IMR-90 (cell line): ENCODE results near the gene TES. TPM values are rescaled to one million over a fixed set of nuclear protein-coding genes. Genes with fewer than 3 reads are reported as not detected.

Experiments
- ATAC-seq: fragments of 200-7000 bp; cut with Tn5 transposase; 2 replicates; pipeline ENCODE4 v1.9.1; 2020; ENCODE audit warnings: low read depth, mild to moderate bottlenecking, moderate library complexity
- Bru-seq: library from RNA; stranded (reverse); fragments of 400-500 nt; gene quantifications from one replicate; lab custom pipeline; 2021; lab: Mats Ljungman, UMichigan
- BruChase-seq, 2 experiments: library from RNA; stranded (reverse); fragments of 400-500 nt; gene quantifications; one replicate each; lab custom pipeline; 2021; lab: Mats Ljungman, UMichigan
- BruUV-seq: library from RNA; stranded (reverse); fragments of 400-500 nt; replicated peaks from 2 replicates; lab custom pipeline; 2021; lab: Mats Ljungman, UMichigan
- CTCF ChIA-PET: fragments of 300-600 bp; formaldehyde crosslinking; extraction: SDS; loops from one replicate; lab custom pipeline; 2021; ENCODE audit warnings: antibody characterized with exemption; lab: Yijun Ruan, JAX
- POLR2A ChIA-PET: fragments of 300-600 bp; sonication (Branson Sonifier 250); formaldehyde crosslinking; loops from one replicate; lab custom pipeline; 2022; ENCODE audit warnings: antibody characterized with exemption; ENCODE audit not compliant: unreplicated experiment; lab: Charles Lee
- DNase-seq: peaks from one replicate; pipeline ENCODE4 v3.0.0; 2013
- H2AFZ ChIP-seq: replicated peaks from 2 replicates; pipeline ENCODE3; 2013; ENCODE audit warnings: low read length, mild to moderate bottlenecking; ENCODE audit not compliant: poor library complexity
- H2AK5ac ChIP-seq: 2 replicates; pipeline ENCODE4 v1.6.1; 2013; ENCODE audit warnings: low read depth, low read length, inconsistent platforms
- H2AK9ac ChIP-seq: replicated peaks from 2 replicates; pipeline ENCODE3; 2013; ENCODE audit warnings: mild to moderate bottlenecking, low read depth, low read length, moderate library complexity; ENCODE audit not compliant: poor library complexity
- H2BK120ac ChIP-seq: 2 replicates; pipeline ENCODE4 v1.6.1; 2013; ENCODE audit warnings: low read depth, low read length, inconsistent platforms
- H2BK15ac ChIP-seq: 3 replicates; pipeline ENCODE4 v1.6.1; 2013; ENCODE audit warnings: low read depth, low read length, inconsistent platforms
- H2BK20ac ChIP-seq: 2 replicates; pipeline ENCODE4 v1.6.1; 2013; ENCODE audit warnings: low read depth, mild to moderate bottlenecking, inconsistent platforms, low read length, moderate library complexity
- H2BK5ac ChIP-seq: 2 replicates; pipeline ENCODE4 v1.6.1; 2013; ENCODE audit warnings: mild to moderate bottlenecking, low read depth, low read length, inconsistent platforms; ENCODE audit not compliant: poor library complexity, severe bottlenecking
- H3K14ac ChIP-seq: replicated peaks from 2 replicates; pipeline ENCODE4 v1.6.1; 2013; ENCODE audit warnings: low read depth, low read length, inconsistent platforms
- H3K18ac ChIP-seq: 2 replicates; pipeline ENCODE4 v1.6.1; 2013; ENCODE audit warnings: low read depth, low read length, control low read depth
- H3K23ac ChIP-seq: 2 replicates; pipeline ENCODE4 v1.6.1; 2013; ENCODE audit warnings: low read depth, low read length, inconsistent platforms
- H3K27ac ChIP-seq: 2 replicates; pipeline ENCODE4 v1.5.1; 2013; ENCODE audit warnings: mild to moderate bottlenecking, control low read depth, low read length; ENCODE audit not compliant: insufficient read depth
- H3K27me3 ChIP-seq: 2 replicates; pipeline ENCODE4 v1.6.1; 2013; ENCODE audit warnings: low read length; ENCODE audit not compliant: control insufficient read depth, insufficient read depth
- H3K36me3 ChIP-seq: 2 replicates; pipeline ENCODE4 v1.6.1; 2013; ENCODE audit warnings: low read length, mixed read lengths; ENCODE audit not compliant: control insufficient read depth, insufficient read depth
- H3K4ac ChIP-seq: 2 replicates; pipeline ENCODE4 v1.6.1; 2013; ENCODE audit warnings: low read depth, low read length, inconsistent platforms
- H3K4me1 ChIP-seq: 2 replicates; pipeline ENCODE4 v1.6.1; 2013; ENCODE audit warnings: low read length, mixed read lengths; ENCODE audit not compliant: control insufficient read depth, insufficient read depth
- H3K4me2 ChIP-seq: 2 replicates; pipeline ENCODE4 v1.6.1; 2013; ENCODE audit warnings: low read depth, mild to moderate bottlenecking, control low read depth, low read length, moderate library complexity
- H3K4me3 ChIP-seq: 2 replicates; pipeline ENCODE4 v1.5.1; 2013; ENCODE audit warnings: low read depth, mild to moderate bottlenecking, control low read depth, low read length, moderate library complexity; ENCODE audit not compliant: insufficient read depth
- H3K56ac ChIP-seq: 2 replicates; pipeline ENCODE4 v1.6.1; 2013; ENCODE audit warnings: low read length, inconsistent platforms; ENCODE audit not compliant: insufficient read depth; ENCODE audit errors: extremely low read depth
- H3K79me1 ChIP-seq, 2 experiments: 2 replicates each; pipeline ENCODE4 v1.6.1; 2013; ENCODE audit warnings: low read length in 2 of 2, inconsistent platforms in 1 of 2, low read depth in 1 of 2
- H3K9ac ChIP-seq: 2 replicates; pipeline ENCODE4 v1.6.1; 2013; ENCODE audit warnings: low read depth, low read length, control low read depth
- H3K9me1 ChIP-seq: 2 replicates; pipeline ENCODE4 v1.6.1; 2013; ENCODE audit warnings: low read length, inconsistent platforms; ENCODE audit not compliant: insufficient read depth
- H3K9me3 ChIP-seq: 2 replicates; pipeline ENCODE4 v1.6.1; 2013; ENCODE audit warnings: low read length; ENCODE audit not compliant: control insufficient read depth, insufficient read depth
- H4K20me1 ChIP-seq: 2 replicates; pipeline ENCODE4 v1.6.1; 2013; ENCODE audit warnings: low read length, inconsistent platforms; ENCODE audit not compliant: insufficient read depth
- H4K5ac ChIP-seq: 2 replicates; pipeline ENCODE4 v1.6.1; 2013; ENCODE audit warnings: mild to moderate bottlenecking, low read depth, low read length, control low read depth
- H4K8ac ChIP-seq, 2 experiments: 2 replicates each; pipeline ENCODE4 v1.6.1; 2013; ENCODE audit warnings: low read depth in 2 of 2, low read length in 2 of 2, control low read depth in 1 of 2, inconsistent platforms in 1 of 2
- H4K91ac ChIP-seq: 2 replicates; pipeline ENCODE4 v1.6.1; 2013; ENCODE audit warnings: low read depth, low read length, inconsistent platforms; ENCODE audit not compliant: insufficient read depth
- BHLHE40 ChIP-seq: fragments of 150-350 bp; IDR thresholded peaks from 2 replicates; pipeline ENCODE4 v1.6.1; 2016; ENCODE audit warnings: mild to moderate bottlenecking, low read depth, low read length
- POLR2A ChIP-seq: IDR thresholded peaks from 2 replicates; pipeline ENCODE4 v1.6.1; 2012; ENCODE audit warnings: mild to moderate bottlenecking, low read depth, low read length
- WGBS, 2 experiments: methylation state at CpG; one replicate each; pipeline versions ENCODE4 v1.1.5 to v1.1.7; 2013; ENCODE audit warnings: missing lambda C conversion rate in 2 of 2; ENCODE audit not compliant: insufficient read length in 1 of 2; ENCODE audit errors: extremely low coverage in 2 of 2; 5-methylcytosine and 5-hydroxymethylcytosine counted together
- dilution Hi-C: fragments of 300-500 bp; cut with HindIII; formaldehyde crosslinking; loops from one replicate; pipeline ENCODE4 v1.14.3; 2018; ENCODE audit warnings: low sequenced_read_pairs; ENCODE audit not compliant: unreplicated experiment
- in situ Hi-C: fragments of 300-500 bp; cut with MboI; formaldehyde crosslinking; loops from 3 replicates; pipeline ENCODE4 v1.14.3; 2019; ENCODE audit warnings: low sequenced_read_pairs, inconsistent platforms, mixed read lengths
- intact Hi-C: fragments of 100-400 bp; cut with micrococcal nuclease; formaldehyde crosslinking; loops from 2 replicates; pipeline ENCODE4 v1.10.0; 2022
- long read RNA-seq: library from polyadenylated mRNA; unstranded; transcript quantifications from one replicate; pipeline ENCODE4 v2.0.0, GENCODE V29; 2021; ENCODE audit not compliant: unreplicated experiment
- polyA plus RNA-seq, 3 experiments: library from polyadenylated mRNA; depleted of rRNA; stranded (reverse); fragments of >200 nt; gene quantifications; 2 replicates each; pipeline ENCODE4 v1.2.3, GENCODE V29; 2012; ENCODE audit warnings: low replicate concordance in 1 of 3
- total RNA-seq: library from RNA; depleted of rRNA; stranded (reverse); fragments of >200 nt; gene quantifications from 2 replicates; pipeline ENCODE4 v1.2.3, GENCODE V29; 2012; rRNA removed

Gene TES
- total RNA-seq (83.3 and 91.9 TPM in 2 replicates), polyA plus RNA-seq (2012; rRNA removed) (49.7 and 54.0 TPM in 2 replicates), Bru-seq, nascent RNA (percentile 95 among the genes with signal in this experiment), BruChase-seq, experiment 1, labeled RNA remaining after a 6-hour chase (percentile 71 among the genes with signal in this experiment), BruChase-seq, experiment 2, labeled RNA remaining after a 2-hour chase (percentile 78 among the genes with signal in this experiment)
- 20.3 and 32.9 TPM in 2 replicates for polyA plus RNA-seq (2012; cell fraction: cytosol; rRNA removed)
- 17.8 and 73.1 TPM in 2 replicates for polyA plus RNA-seq (2012; cell fraction: nucleus; rRNA removed; ENCODE audit: low replicate concordance)
- long read RNA-seq, transcript TES-201 (7 exons, 2,782 nt): major isoform, 114 of 131 reads
- long read RNA-seq, partial matches to known transcripts: 13 of 131 reads
- long read RNA-seq, other reads (novel, unspliced or antisense): 3 of 131 reads

GRCh38 chr7:116210345-116211005 lies at the start of gene TES:
TSS of gene TES (plus strand) at chr7:116210539. CDS start at chr7:116210708, 169 bp downstream.
- 5% methylated on average over 44 of the region's 83 CpGs; no CpG with 5 or more reads in 1 of the 2 experiments for WGBS, 2 experiments
- peak within 1 kb of the TSS; percentile 86 for H3K4me3 ChIP-seq
- no peaks in the 10 kb centered on the region; the same call in 1 of the 2 replicates for H4K20me1 ChIP-seq
- peak within 1 kb of the TSS; percentile 78 for H3K9ac ChIP-seq
- H4K5ac ChIP-seq: peak within 1 kb of the TSS; percentile 50; the same call in 1 of the 2 replicates
- 0 out of 2 replicates have a peak, but pooled peaks cover 2% of the 10 kb centered on the region for H3K9me1 ChIP-seq
- peak within 1 kb of the TSS; percentile 97 for H3K4ac ChIP-seq
- peak within 1 kb of the TSS; percentile 55 for H3K27ac ChIP-seq
- POLR2A ChIA-PET: interaction anchor here (0.7 kb wide), 1 partner anchor 11 kb away, joined by 3 read pairs; no protein-coding TSS in a partner anchor
- H3K9me3 ChIP-seq: no peaks in the 10 kb centered on the region
- DNase-seq (peak; percentile 57), ATAC-seq (peak; percentile 83)
- peak within 1 kb of the TSS; percentile 92 for H4K91ac ChIP-seq
- H3K23ac ChIP-seq: peak within 1 kb of the TSS; percentile 83
- peak within 1 kb of the TSS; percentile 79 for H3K56ac ChIP-seq
- H2AFZ ChIP-seq: peak within 1 kb of the TSS; percentile 91
- BruUV-seq: no TSS peak
- H2BK120ac ChIP-seq: peak within 1 kb of the TSS; percentile 89
- H3K79me1 ChIP-seq: peaks cover 5 to 34% of the 10 kb centered on the region in 2 experiments
- CTCF ChIA-PET: interaction anchor here (0.7 to 1.3 kb wide), 2 partner anchors 12 to 30 kb away, joined by 3 read pairs; no protein-coding TSS in a partner anchor
- in situ Hi-C loops: no loop called here
- H2AK5ac ChIP-seq: peak within 1 kb of the TSS; percentile 90
- H3K36me3 ChIP-seq: no peaks in the 10 kb centered on the region
- TF ChIP-seq POLR2A: peak; percentile 86
- no peak for TF ChIP-seq BHLHE40
- H4K8ac ChIP-seq: peak within 1 kb of the TSS; percentile 67 to 81
- peak within 1 kb of the TSS; percentile 81 for H2AK9ac ChIP-seq
- intact Hi-C loops: loop anchor here (2.0 kb wide), 1 partner anchor 22 kb away; no protein-coding TSS in a partner anchor
- H3K14ac ChIP-seq: peak within 1 kb of the TSS; percentile 92
- no peaks in the 10 kb centered on the region for H3K27me3 ChIP-seq
- peak within 1 kb of the TSS; percentile 97 for H2BK15ac ChIP-seq
- H2BK20ac ChIP-seq: peak within 1 kb of the TSS; percentile 55
- peak within 1 kb of the TSS; percentile 61 for H2BK5ac ChIP-seq
- H3K4me2 ChIP-seq: peak within 1 kb of the TSS; percentile 88
- H3K18ac ChIP-seq: peak within 1 kb of the TSS; percentile 75
- H3K4me1 ChIP-seq: peaks cover 2% of the 10 kb centered on the region
- dilution Hi-C loops: no loop called here
